OCI-LY1 (cell line): ENCODE measurements around the gene FGFR1OP2.

Source experiments
- H2AFZ ChIP-seq: fragments of 200-600 bp; sonication (generic), shearing (Covaris generic); 2 replicates; pipeline ENCODE4 v1.6.0; 2014; ENCODE audit warnings: antibody characterized with exemption, mild to moderate bottlenecking, low read length
- H3F3A ChIP-seq: fragments of 200-600 bp; sonication (generic), shearing (Covaris generic); 2 replicates; pipeline ENCODE4 v1.6.0; 2014; ENCODE audit warnings: mild to moderate bottlenecking, antibody characterized with exemption, low read length, moderate library complexity; ENCODE audit not compliant: insufficient read depth
- H3K27ac ChIP-seq: fragments of 200-600 bp; sonication (generic); 2 replicates; pipeline ENCODE4 v1.5.1; 2014; ENCODE audit warnings: low read length, mixed run types, mild to moderate bottlenecking, low read depth; ENCODE audit not compliant: poor library complexity, severe bottlenecking
- H3K27me3 ChIP-seq: fragments of 200-600 bp; sonication (generic); 2 replicates; pipeline ENCODE4 v1.6.0; 2014; ENCODE audit warnings: antibody characterized with exemption, mild to moderate bottlenecking, low read length, moderate library complexity; ENCODE audit not compliant: insufficient read depth
- H3K36me3 ChIP-seq: fragments of 200-600 bp; sonication (generic); 2 replicates; pipeline ENCODE4 v1.6.1; 2014; ENCODE audit warnings: mild to moderate bottlenecking, antibody characterized with exemption, low read length, moderate library complexity, mixed read lengths; ENCODE audit not compliant: insufficient read depth
- H3K4me1 ChIP-seq: fragments of 200-600 bp; sonication (generic); 2 replicates; pipeline ENCODE4 v1.5.1; 2014; ENCODE audit warnings: mild to moderate bottlenecking, low read length, moderate library complexity; ENCODE audit not compliant: insufficient read depth, severe bottlenecking
- H3K4me2 ChIP-seq: fragments of 200-600 bp; sonication (generic), shearing (Covaris generic); 2 replicates; pipeline ENCODE4 v1.6.1; 2014; ENCODE audit warnings: low read length
- H3K4me3 ChIP-seq: fragments of 200-600 bp; sonication (generic); 2 replicates; pipeline ENCODE4 v1.5.1; 2014; ENCODE audit warnings: low read length, low read depth, mild to moderate bottlenecking, mixed read lengths; ENCODE audit not compliant: poor library complexity, severe bottlenecking
- H3K79me2 ChIP-seq: fragments of 200-600 bp; shearing (Covaris generic); 2 replicates; pipeline ENCODE4 v1.6.1; 2016; ENCODE audit warnings: mixed run types, low read length, mixed read lengths; ENCODE audit not compliant: insufficient read depth
- H3K9ac ChIP-seq: fragments of 200-600 bp; sonication (generic), shearing (Covaris generic); 2 replicates; pipeline ENCODE4 v1.6.1; 2014; ENCODE audit warnings: mild to moderate bottlenecking, low read length, mixed read lengths
- H3K9me2 ChIP-seq: fragments of 200-600 bp; sonication (generic), shearing (Covaris generic); 2 replicates; pipeline ENCODE4 v1.6.1; 2014; ENCODE audit warnings: low read depth, mild to moderate bottlenecking, low read length, mixed read lengths
- H3K9me3 ChIP-seq: fragments of 200-600 bp; shearing (Covaris generic); 2 replicates; pipeline ENCODE4 v1.6.1; 2014; ENCODE audit warnings: low read length, mixed read lengths
- H4K20me1 ChIP-seq: fragments of 200-600 bp; sonication (generic), shearing (Covaris generic); 2 replicates; pipeline ENCODE4 v1.6.0; 2016; ENCODE audit warnings: mild to moderate bottlenecking, low read length; ENCODE audit not compliant: insufficient read depth
- CTCF ChIP-seq: fragments of 200-600 bp; sonication (generic), shearing (Covaris generic); IDR thresholded peaks from 2 replicates; pipeline ENCODE4 v1.5.1; 2017; ENCODE audit warnings: mild to moderate bottlenecking, antibody characterized with exemption, low read length, moderate library complexity, mixed read lengths
- EZH2 ChIP-seq: fragments of 200-600 bp; sonication (generic), shearing (Covaris generic); IDR thresholded peaks from 2 replicates; pipeline ENCODE4 v1.8.0; 2017; ENCODE audit warnings: borderline replicate concordance, mixed run types, mild to moderate bottlenecking, antibody characterized with exemption, low read length, moderate library complexity, mixed read lengths

FGFR1OP2 gene

DNA sequence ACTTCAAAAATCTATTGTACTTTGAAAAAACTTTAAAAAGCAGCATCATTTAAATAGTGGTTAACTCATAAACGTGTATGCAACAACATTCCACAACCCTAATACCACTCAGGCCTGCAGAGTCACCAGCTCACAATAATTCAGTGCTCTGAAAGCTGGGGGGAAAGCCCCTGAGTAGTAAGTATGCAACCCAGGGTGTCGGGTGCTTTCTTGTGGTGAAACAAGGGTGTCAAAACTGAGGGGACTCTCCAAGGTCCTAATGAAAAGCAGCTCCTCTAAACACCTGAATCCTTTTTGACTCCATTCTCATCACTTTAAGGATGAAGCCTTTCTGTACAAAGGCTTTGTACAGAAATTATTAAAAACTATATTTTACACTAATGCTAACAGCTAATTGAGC lies 33.7 kb downstream of the FGFR1OP2 start:
- Histone ChIP-seq H3F3A (no peaks in the 10 kb centered on the region), H4K20me1 (no peaks in the 10 kb centered on the region), H3K9me3 (no peaks in the 10 kb centered on the region), H3K36me3 (peaks cover 64% of the 10 kb centered on the region), H3K79me2 (no peaks in the 10 kb centered on the region), H3K9ac (no peak overlapping the region), H2AFZ (no peak overlapping the region), H3K4me3 (no peak overlapping the region), H3K27ac (peak overlapping the region; percentile 36), H3K9me2 (no peaks in the 10 kb centered on the region), H3K4me2 (no peak overlapping the region), H3K27me3 (no peaks in the 10 kb centered on the region), H3K4me1 (peaks cover 20% of the 10 kb centered on the region)
- TF ChIP-seq CTCF (no peak), EZH2 (no peak)

GRCh38 chr12:26976687-26977086 lies 38.4 kb downstream of the FGFR1OP2 start:
- H2AFZ ChIP-seq: no peak overlapping the region
- no peak overlapping the region for H3K4me3 ChIP-seq
- H3K4me2 ChIP-seq: no peak overlapping the region
- H3K79me2 ChIP-seq: no peaks in the 10 kb centered on the region
- peaks cover 70% of the 10 kb centered on the region for H3K36me3 ChIP-seq
- no peak overlapping the region for H3K27ac ChIP-seq
- no peaks in the 10 kb centered on the region for H3F3A ChIP-seq
- H3K27me3 ChIP-seq: no peaks in the 10 kb centered on the region
- H3K4me1 ChIP-seq: peaks cover 15% of the 10 kb centered on the region
- no peaks in the 10 kb centered on the region for H3K9me2 ChIP-seq
- TF ChIP-seq CTCF (no peak), EZH2 (no peak)
- H3K9me3 ChIP-seq: no peaks in the 10 kb centered on the region
- no peak overlapping the region for H3K9ac ChIP-seq
- no peaks in the 10 kb centered on the region for H4K20me1 ChIP-seq

DNA sequence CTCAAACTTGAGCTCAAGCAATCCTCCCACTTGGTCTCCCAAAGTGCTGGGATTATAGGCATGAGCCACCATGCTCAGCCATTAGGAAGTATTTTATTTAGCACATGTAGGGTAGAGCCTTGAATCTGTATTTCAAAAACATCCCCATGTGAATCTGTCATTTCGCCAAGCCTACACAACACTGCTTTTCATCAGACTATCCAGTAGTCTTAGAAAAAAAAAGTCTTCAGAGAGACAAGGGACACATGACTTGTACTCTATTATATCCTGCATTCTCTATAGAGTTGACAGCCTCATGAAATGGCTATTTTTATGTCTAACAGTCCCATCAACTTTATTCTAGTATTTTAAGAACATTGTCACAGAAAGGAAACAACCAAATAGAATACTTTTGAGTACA lies 40.5 kb downstream of the FGFR1OP2 start:
- no peak overlapping the region for H3K4me2 ChIP-seq
- no peak overlapping the region for H3K4me3 ChIP-seq
- peaks cover 74% of the 10 kb centered on the region for H3K36me3 ChIP-seq
- no peaks in the 10 kb centered on the region for H3F3A ChIP-seq
- H4K20me1 ChIP-seq: no peaks in the 10 kb centered on the region
- no peak overlapping the region for H2AFZ ChIP-seq
- no peaks in the 10 kb centered on the region for H3K9me3 ChIP-seq
- no peaks in the 10 kb centered on the region for H3K27me3 ChIP-seq
- no peak overlapping the region for H3K27ac ChIP-seq
- no peaks in the 10 kb centered on the region for H3K79me2 ChIP-seq
- H3K9ac ChIP-seq: no peak overlapping the region
- peaks cover 7% of the 10 kb centered on the region for H3K4me1 ChIP-seq
- no peak for TF ChIP-seq EZH2
- TF ChIP-seq CTCF: no peak
- no peaks in the 10 kb centered on the region for H3K9me2 ChIP-seq
